Neural progenitor cell (in vitro differentiated cells): ENCODE data around the gene DPAGT1. TPM values are rescaled to one million over a fixed set of nuclear protein-coding genes. Genes with fewer than 3 reads are reported as not detected.

Experiments used
- DNase-seq: peaks from one replicate; pipeline ENCODE4 v3.0.0-alpha.2; 2016; ENCODE audit warnings: low spot score
- H2AFZ ChIP-seq: fragments of 200-600 bp; sonication (generic); replicated peaks from 2 replicates; pipeline ENCODE4 v1.6.1; 2016; ENCODE audit warnings: antibody characterized with exemption
- H3F3A ChIP-seq: fragments of 200-600 bp; sonication (generic); 2 replicates; pipeline ENCODE4 v1.6.1; 2016; ENCODE audit warnings: antibody characterized with exemption, low read depth
- H3K27ac ChIP-seq: fragments of 200-600 bp; sonication (generic); 2 replicates; pipeline ENCODE4 v1.5.1; 2016; ENCODE audit warnings: mild to moderate bottlenecking
- H3K27me3 ChIP-seq: fragments of 200-600 bp; sonication (generic); 2 replicates; pipeline ENCODE4 v1.6.1; 2016; ENCODE audit warnings: mild to moderate bottlenecking, moderate library complexity
- H3K36me3 ChIP-seq: fragments of 200-600 bp; sonication (generic); 2 replicates; pipeline ENCODE4 v1.5.1; 2016
- H3K4me1 ChIP-seq: fragments of 200-600 bp; sonication (generic); 2 replicates; pipeline ENCODE4 v1.6.1; 2016; ENCODE audit warnings: mixed run types
- H3K4me2 ChIP-seq: fragments of 200-600 bp; sonication (generic); 2 replicates; pipeline ENCODE4 v1.6.1; 2016
- H3K4me3 ChIP-seq: fragments of 200-600 bp; sonication (generic); 2 replicates; pipeline ENCODE4 v1.5.1; 2016
- H3K79me2 ChIP-seq: fragments of 200-600 bp; sonication (generic); 2 replicates; pipeline ENCODE4 v1.6.1; 2016; ENCODE audit warnings: low read depth
- H3K9ac ChIP-seq: fragments of 200-600 bp; sonication (generic); 2 replicates; pipeline ENCODE4 v1.6.1; 2016
- H3K9me3 ChIP-seq: fragments of 200-600 bp; sonication (generic); 2 replicates; pipeline ENCODE4 v1.5.1; 2016; ENCODE audit warnings: low read depth
- H4K20me1 ChIP-seq: fragments of 200-600 bp; sonication (generic); 2 replicates; pipeline ENCODE4 v1.6.1; 2016; ENCODE audit warnings: low read depth
- H3K27ac Mint-ChIP-seq: 3 replicates; pipeline ENCODE4 v1.8.0; 2021; ENCODE audit warnings: mixed read lengths
- H3K27me3 Mint-ChIP-seq: 2 replicates; pipeline ENCODE4 v1.8.0; 2022; ENCODE audit warnings: low read depth, mild to moderate bottlenecking, inconsistent platforms, moderate library complexity, mixed read lengths; ENCODE audit not compliant: insufficient read depth
- H3K36me3 Mint-ChIP-seq: 3 replicates; pipeline ENCODE4 v1.8.0; 2021; ENCODE audit warnings: mixed read lengths
- H3K4me1 Mint-ChIP-seq: 3 replicates; pipeline ENCODE4 v1.8.0; 2021; ENCODE audit warnings: mixed read lengths
- H3K4me3 Mint-ChIP-seq: 3 replicates; pipeline ENCODE4 v1.8.0; 2021; ENCODE audit warnings: mild to moderate bottlenecking, moderate library complexity, mixed read lengths
- H3K9me3 Mint-ChIP-seq: 3 replicates; pipeline ENCODE4 v1.8.0; 2020; ENCODE audit warnings: mixed read lengths
- EZH2 ChIP-seq: fragments of 200-600 bp; sonication (generic); IDR thresholded peaks from 2 replicates; pipeline ENCODE4 v1.6.1; 2017; ENCODE audit warnings: antibody characterized with exemption, mild to moderate bottlenecking, moderate library complexity
- EZH2phosphoT487 ChIP-seq: fragments of 200-600 bp; sonication (generic); IDR thresholded peaks from 2 replicates; pipeline ENCODE4 v1.6.1; 2017; ENCODE audit warnings: antibody characterized with exemption
- total RNA-seq: library from RNA; depleted of rRNA; stranded (reverse); fragments of >200 nt; gene quantifications from 2 replicates; pipeline ENCODE4 v1.2.3, GENCODE V29; 2015; ENCODE audit warnings: low replicate concordance
- TF ChIP-seq, protein P1 (sequence below): fragments of 200-600 bp; sonication (generic); IDR thresholded peaks from 2 replicates; pipeline ENCODE4 v1.5.1; 2017; ENCODE audit warnings: antibody characterized with exemption, mild to moderate bottlenecking

DPAGT1 gene
- total RNA-seq, 1 donor from 2014 or later: 13.4 TPM

DNA sequence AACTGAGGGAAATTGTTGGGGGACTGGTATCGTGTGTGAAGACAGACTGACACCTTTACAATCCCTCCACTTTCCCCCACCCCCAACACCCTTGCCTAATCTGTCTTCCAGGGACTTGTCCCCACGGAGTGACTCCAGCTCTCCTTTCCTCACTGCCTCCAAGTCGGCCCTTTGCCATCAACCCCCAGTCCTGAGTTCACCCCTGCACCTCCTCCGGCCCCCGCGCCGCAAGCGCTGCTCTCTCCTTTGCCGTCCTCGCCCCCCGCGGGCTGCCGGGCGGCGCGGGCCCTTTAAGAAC lies 47.0 kb upstream of the DPAGT1 start:
- Mint-ChIP-seq H3K4me3 (peak overlapping the region; percentile 88), H3K27me3 (peaks cover 43% of the 10 kb centered on the region), H3K4me1 (peaks cover 29% of the 10 kb centered on the region), H3K36me3 (no peaks in the 10 kb centered on the region), H3K9me3 (no peaks in the 10 kb centered on the region), H3K27ac (peak overlapping the region; percentile 69)
- Histone ChIP-seq H3K36me3 (no peaks in the 10 kb centered on the region), H3K79me2 (no peaks in the 10 kb centered on the region), H3K27ac (no peak overlapping the region), H3K4me3 (peak overlapping the region; percentile 68), H3F3A (peaks cover 31% of the 10 kb centered on the region), H3K4me2 (peak overlapping the region; percentile 99), H2AFZ (peak overlapping the region; percentile 93), H3K9ac (no peak overlapping the region), H3K9me3 (no peaks in the 10 kb centered on the region), H3K27me3 (peaks cover 69% of the 10 kb centered on the region), H4K20me1 (no peaks in the 10 kb centered on the region), H3K4me1 (peaks cover 19% of the 10 kb centered on the region)
- DNase-seq: no peak
- peak; percentile 52 for TF ChIP-seq EZH2
- no peak for TF ChIP-seq EZH2phosphoT487
- TF ChIP-seq, protein P1, sequence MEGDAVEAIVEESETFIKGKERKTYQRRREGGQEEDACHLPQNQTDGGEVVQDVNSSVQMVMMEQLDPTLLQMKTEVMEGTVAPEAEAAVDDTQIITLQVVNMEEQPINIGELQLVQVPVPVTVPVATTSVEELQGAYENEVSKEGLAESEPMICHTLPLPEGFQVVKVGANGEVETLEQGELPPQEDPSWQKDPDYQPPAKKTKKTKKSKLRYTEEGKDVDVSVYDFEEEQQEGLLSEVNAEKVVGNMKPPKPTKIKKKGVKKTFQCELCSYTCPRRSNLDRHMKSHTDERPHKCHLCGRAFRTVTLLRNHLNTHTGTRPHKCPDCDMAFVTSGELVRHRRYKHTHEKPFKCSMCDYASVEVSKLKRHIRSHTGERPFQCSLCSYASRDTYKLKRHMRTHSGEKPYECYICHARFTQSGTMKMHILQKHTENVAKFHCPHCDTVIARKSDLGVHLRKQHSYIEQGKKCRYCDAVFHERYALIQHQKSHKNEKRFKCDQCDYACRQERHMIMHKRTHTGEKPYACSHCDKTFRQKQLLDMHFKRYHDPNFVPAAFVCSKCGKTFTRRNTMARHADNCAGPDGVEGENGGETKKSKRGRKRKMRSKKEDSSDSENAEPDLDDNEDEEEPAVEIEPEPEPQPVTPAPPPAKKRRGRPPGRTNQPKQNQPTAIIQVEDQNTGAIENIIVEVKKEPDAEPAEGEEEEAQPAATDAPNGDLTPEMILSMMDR: no peak

DNA sequence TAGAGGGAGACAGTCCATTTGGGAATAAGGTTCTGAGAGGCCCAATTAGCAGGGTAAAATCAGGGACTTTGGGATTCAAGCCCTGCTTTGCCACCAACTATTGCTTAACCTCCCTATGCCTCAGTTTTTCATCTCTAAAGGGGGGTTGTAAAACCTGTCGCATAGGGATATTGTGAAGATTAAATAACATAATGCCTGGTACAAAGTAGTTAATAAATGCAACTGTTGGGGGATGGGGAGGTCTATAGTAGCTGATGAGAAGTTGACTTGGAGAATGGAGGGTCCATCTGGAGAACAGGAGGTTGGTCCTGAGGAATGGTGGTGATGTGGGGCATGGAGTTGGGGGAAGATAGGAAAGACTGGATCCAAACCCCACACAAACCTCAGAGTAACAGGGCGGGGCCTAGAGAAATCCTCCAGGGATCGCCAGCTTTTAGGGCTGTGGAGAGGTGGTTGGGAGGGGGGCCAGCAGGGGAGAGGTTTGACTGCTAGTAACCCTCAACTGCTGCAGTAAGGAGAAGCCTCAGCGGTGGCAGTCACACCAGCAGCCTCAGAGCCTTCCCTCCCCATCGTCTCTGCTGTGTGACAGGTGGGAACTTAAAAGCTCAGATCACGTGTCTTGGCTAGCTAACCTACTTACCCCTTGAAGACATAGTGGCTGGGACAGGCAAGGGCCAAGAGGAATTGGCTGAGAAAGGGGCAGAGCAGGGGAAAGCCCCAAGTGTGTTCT lies 46.1 kb upstream of the DPAGT1 start:
- Histone ChIP-seq H2AFZ (no peak overlapping the region), H3K4me3 (no peak overlapping the region), H3K79me2 (no peaks in the 10 kb centered on the region), H3K9ac (no peak overlapping the region), H3K27ac (no peak overlapping the region), H3K4me1 (peaks cover 19% of the 10 kb centered on the region), H3F3A (peaks cover 31% of the 10 kb centered on the region), H3K36me3 (no peaks in the 10 kb centered on the region), H3K27me3 (peaks cover 69% of the 10 kb centered on the region), H3K4me2 (peak overlapping the region; percentile 26), H3K9me3 (no peaks in the 10 kb centered on the region), H4K20me1 (no peaks in the 10 kb centered on the region)
- TF ChIP-seq EZH2 (no peak), EZH2phosphoT487 (no peak)
- TF ChIP-seq, protein P1: no peak
- peak; percentile 23 for DNase-seq
- H3K36me3 Mint-ChIP-seq: no peaks in the 10 kb centered on the region
- H3K4me3 Mint-ChIP-seq: peak overlapping the region; percentile 88
- H3K27ac Mint-ChIP-seq: no peak overlapping the region
- peaks cover 28% of the 10 kb centered on the region for H3K4me1 Mint-ChIP-seq
- peaks cover 36% of the 10 kb centered on the region for H3K27me3 Mint-ChIP-seq
- no peaks in the 10 kb centered on the region for H3K9me3 Mint-ChIP-seq

DNA sequence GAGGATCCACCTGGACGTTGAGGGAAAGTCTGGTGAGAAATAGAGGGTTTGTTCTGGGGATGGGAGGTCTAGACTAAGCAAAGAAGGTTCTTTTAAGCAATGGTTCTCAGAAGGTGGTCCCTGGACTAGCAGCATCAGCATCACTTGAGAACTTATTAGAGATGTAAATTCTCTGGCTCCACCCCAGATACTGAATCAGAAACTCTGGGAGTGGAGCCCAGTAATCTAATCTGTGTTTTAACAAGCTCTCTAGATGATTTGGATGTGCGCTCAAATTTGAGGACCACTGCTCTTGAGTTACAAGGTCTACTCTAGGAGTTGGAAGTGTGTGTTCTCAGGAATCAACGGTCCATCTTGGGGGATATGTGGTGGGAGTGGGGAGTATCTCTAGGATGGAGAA lies 43.9 kb upstream of the DPAGT1 start:
- H3F3A ChIP-seq: peaks cover 25% of the 10 kb centered on the region
- no peak overlapping the region for H3K27ac ChIP-seq
- no peaks in the 10 kb centered on the region for H3K9me3 ChIP-seq
- no peaks in the 10 kb centered on the region for H3K36me3 ChIP-seq
- no peaks in the 10 kb centered on the region for H3K36me3 Mint-ChIP-seq
- H3K4me2 ChIP-seq: peak overlapping the region; percentile 5
- TF ChIP-seq EZH2: no peak
- no peak for TF ChIP-seq EZH2phosphoT487
- TF ChIP-seq, protein P1: no peak
- peaks cover 35% of the 10 kb centered on the region for H3K27me3 Mint-ChIP-seq
- no peak for DNase-seq
- no peaks in the 10 kb centered on the region for H3K9me3 Mint-ChIP-seq
- H3K79me2 ChIP-seq: no peaks in the 10 kb centered on the region
- H3K27me3 ChIP-seq: peaks cover 50% of the 10 kb centered on the region
- no peak overlapping the region for H3K4me3 ChIP-seq
- H3K9ac ChIP-seq: no peak overlapping the region
- no peak overlapping the region for H3K27ac Mint-ChIP-seq
- no peak overlapping the region for H3K4me3 Mint-ChIP-seq
- H3K4me1 Mint-ChIP-seq: peaks cover 28% of the 10 kb centered on the region
- H2AFZ ChIP-seq: no peak overlapping the region
- H3K4me1 ChIP-seq: peaks cover 19% of the 10 kb centered on the region
- no peaks in the 10 kb centered on the region for H4K20me1 ChIP-seq
